NCI-H2227 (cell line): ENCODE data around the gene EXOC6.
"Not testable (repeated sequence)": the region's sequence is repeated elsewhere in the genome, so short reads cannot be mapped to it uniquely, and the experiment has no call there.

Source experiments
- DNase-seq: peaks from one replicate; lab custom pipeline; 2025; ENCODE audit not compliant: unreplicated experiment; lab: John Stamatoyannopoulos, UW

The EXOC6 gene

GRCh38 chr10:92876509-92877036, 28.3 kb downstream of the EXOC6 start:
- DNase-seq, result no peak

- peak; percentile 54 for DNase-seq
Observed at GRCh38 chr10:92880233-92880861, 32.0 kb downstream of the EXOC6 start.

GRCh38 chr10:92880917-92881316, 32.6 kb downstream of the EXOC6 start:
- DNase-seq, result no peak

- DNase-seq, result no peak
Observed at GRCh38 chr10:92886334-92886961, 38.1 kb downstream of the EXOC6 start.

GRCh38 chr10:92890471-92890870, 42.2 kb downstream of the EXOC6 start:
- no peak for DNase-seq

GRCh38 chr10:92891885-92892690, 43.8 kb downstream of the EXOC6 start:
- DNase-seq, result peak; percentile 0

GRCh38 chr10:92892691-92893054, 44.4 kb downstream of the EXOC6 start:
- no peak for DNase-seq

- no peak for DNase-seq
Observed at GRCh38 chr10:92894081-92894655, 45.8 kb downstream of the EXOC6 start.

GRCh38 chr10:92897916-92898315, 49.6 kb downstream of the EXOC6 start:
- no peak for DNase-seq

- no peak for DNase-seq
Observed at GRCh38 chr10:92901819-92902251, 53.5 kb downstream of the EXOC6 start.

- no peak for DNase-seq
Observed at GRCh38 chr10:92903633-92904032, 55.3 kb downstream of the EXOC6 start.

GRCh38 chr10:92907280-92907679, 59.0 kb downstream of the EXOC6 start:
- DNase-seq, result no peak

- not testable (repeated sequence) for DNase-seq
Observed at GRCh38 chr10:92912631-92913030, 64.3 kb downstream of the EXOC6 start.

- DNase-seq, result no peak
Observed at GRCh38 chr10:92913973-92914372, 65.7 kb downstream of the EXOC6 start.

- peak; percentile 57 for DNase-seq
Observed at GRCh38 chr10:92914478-92915325, 66.4 kb downstream of the EXOC6 start.

- DNase-seq, result no peak
Observed at GRCh38 chr10:92915892-92916291, 67.6 kb downstream of the EXOC6 start.

GRCh38 chr10:92916433-92916832, 68.1 kb downstream of the EXOC6 start:
- no peak for DNase-seq

- no peak for DNase-seq
Observed at GRCh38 chr10:92918603-92919002, 70.3 kb downstream of the EXOC6 start.

- no peak for DNase-seq
Observed at GRCh38 chr10:92920866-92921265, 72.5 kb downstream of the EXOC6 start.

- no peak for DNase-seq
Observed at GRCh38 chr10:92923416-92923815, 75.1 kb downstream of the EXOC6 start.

GRCh38 chr10:92929896-92930295, 81.6 kb downstream of the EXOC6 start:
- no peak for DNase-seq
